Measurements from ENCODE around the gene SYNPO2L.
A peak's percentile ranks its signal among the peaks of the same experiment; 100 is the strongest.
"Not testable (repeated sequence)": the region's sequence is repeated elsewhere in the genome, so short reads cannot be mapped to it uniquely, and the experiment has no call there.

SYNPO2L gene

GRCh38 chr10:73617143-73617542 is 38.7 kb downstream of the SYNPO2L start:
- not testable (repeated sequence) for DNase-seq (ENCODE audit: low read depth, low spot score)

GRCh38 chr10:73614720-73615119 is 41.1 kb downstream of the SYNPO2L start:
- DNase-seq (ENCODE audit: low read depth, low spot score): no peak

GRCh38 chr10:73609116-73609515 is 46.7 kb downstream of the SYNPO2L start:
- DNase-seq (ENCODE audit: low read depth, low spot score): no peak

DNA sequence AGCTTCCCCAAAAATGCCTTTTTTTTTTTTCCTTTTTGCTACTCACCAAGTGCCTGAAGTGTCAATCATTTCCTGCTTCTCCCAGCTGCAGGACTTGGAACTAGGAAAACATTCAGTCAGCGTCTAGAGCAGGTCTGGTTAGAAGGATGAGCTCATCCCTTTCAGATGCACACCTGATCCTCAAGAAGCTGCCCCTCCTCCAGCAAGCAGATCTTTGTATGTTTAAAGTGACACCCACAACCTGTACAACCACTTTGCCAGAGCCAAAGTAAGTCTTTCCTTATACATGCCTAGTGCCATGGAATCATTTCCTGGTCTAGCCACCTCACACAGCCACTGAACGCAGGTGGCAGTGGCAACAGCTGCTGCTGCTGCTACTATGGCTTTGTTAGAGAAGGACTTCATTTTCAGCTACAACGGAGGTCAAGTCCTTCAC is 54.3 kb downstream of the SYNPO2L start:
- peak; percentile 79 for DNase-seq (ENCODE audit: low read depth, low spot score)

DNA sequence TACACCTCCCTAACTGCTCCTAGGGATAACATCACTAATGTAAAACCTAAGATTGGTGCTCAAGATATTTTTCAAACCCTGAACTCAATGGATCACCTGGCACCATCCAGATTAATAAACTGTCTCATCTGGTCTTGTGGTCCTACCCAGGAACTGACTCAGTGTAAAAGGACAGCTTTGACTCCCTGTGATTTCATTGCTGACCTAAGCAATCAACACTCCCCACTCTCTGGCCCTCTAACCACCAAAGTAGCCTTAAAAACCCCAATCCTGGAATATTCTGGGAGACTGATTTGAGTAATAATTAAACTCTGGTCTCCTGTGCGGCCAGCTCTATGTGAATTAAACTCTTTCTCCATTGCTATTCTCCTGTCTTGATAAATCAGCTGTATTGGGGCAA is 58.5 kb downstream of the SYNPO2L start:
- no peak for DNase-seq (ENCODE audit: low read depth, low spot score)
